Heart right ventricle (tissue), 16 donors: Measurements from ENCODE around the gene MAGEA8. TPM values are rescaled to one million over a fixed set of nuclear protein-coding genes. Genes with fewer than 3 reads are reported as not detected.

Experiments used
- ATAC-seq, 8 donors: fragments of 200-7000 bp; cut with Tn5 transposase; one replicate each; pipeline ENCODE4 v1.9.1; 2020; ENCODE audit warnings: mild to moderate bottlenecking in 8 of 8, moderate library complexity in 8 of 8, moderate number of reproducible peaks in 1 of 8
- DNase-seq, 2 donors: peaks; one replicate each; pipeline ENCODE4 v3.0.0-alpha.2; 2020
- H3K27ac ChIP-seq, 10 donors: fragments of 200-600 bp; sonication (generic) in 2 of 10; one replicate each; pipeline versions ENCODE4 v1.5.0 to v1.8.0; 2020 to 2022; ENCODE audit warnings: mild to moderate bottlenecking in 3 of 10
- H3K27me3 ChIP-seq, 7 donors: fragments of 200-600 bp; one replicate each; pipeline ENCODE4 v1.8.0; 2021 to 2022; ENCODE audit warnings: mild to moderate bottlenecking in 2 of 7
- H3K36me3 ChIP-seq, 9 donors: fragments of 200-600 bp; sonication (generic) in 1 of 9; one replicate each; pipeline versions ENCODE4 v1.5.0 to v1.8.0; 2020 to 2022; ENCODE audit warnings: mild to moderate bottlenecking in 2 of 9
- H3K4me1 ChIP-seq, 9 donors: fragments of 200-600 bp; sonication (generic) in 1 of 9; one replicate each; pipeline versions ENCODE4 v1.5.0 to v1.8.0; 2020 to 2022; ENCODE audit warnings: mild to moderate bottlenecking in 4 of 9
- H3K4me3 ChIP-seq, 10 donors: fragments of 200-600 bp; sonication (generic) in 2 of 10; one replicate each; pipeline versions ENCODE4 v1.5.0 to v1.8.0; 2020 to 2022; ENCODE audit warnings: mild to moderate bottlenecking in 7 of 10, moderate library complexity in 2 of 10
- H3K9me3 ChIP-seq, 11 donors: fragments of 200-600 bp in 10 of 11; sonication (generic) in 2 of 11; one replicate each; pipeline versions ENCODE4 v1.5.0 to v1.8.0; 2013 to 2022; ENCODE audit warnings: mild to moderate bottlenecking in 2 of 11, control low read depth in 1 of 11, moderate library complexity in 1 of 11
- CTCF ChIP-seq, 9 donors: fragments of 200-600 bp; sonication (generic) in 2 of 9; IDR thresholded peaks; one replicate each; pipeline versions ENCODE4 v1.5.0 to v1.8.0; 2021 to 2022; ENCODE audit warnings: antibody characterized with exemption in 9 of 9, mild to moderate bottlenecking in 5 of 9, moderate library complexity in 1 of 9
- WGBS, 2 donors: extraction: QIAGEN DNeasy Blood & Tissue Kit; methylation state at CpG; one replicate each; pipeline ENCODE4 v1.1.7; 2013; ENCODE audit warnings: inconsistent platforms in 1 of 2; 5-methylcytosine and 5-hydroxymethylcytosine counted together
- intact Hi-C, 10 donors: fragments of 100-400 bp; cut with DNase I; formaldehyde crosslinking; loops; one replicate each; pipeline versions ENCODE4 v1.11.1 to v1.14.2; 2022
- polyA plus RNA-seq, 2 donors: library from polyadenylated mRNA; stranded (reverse); fragments of 200-250 nt; gene quantifications; one replicate each; pipeline ENCODE4 v1.2.3, GENCODE V29; 2013
- total RNA-seq, 10 donors: library from RNA; stranded (reverse); fragmentation: NEBNext Ultra II Directional in 3 of 10; extraction: Animal tissue kit (Norgen Biotek cat#: 25700) in 3 of 10; gene quantifications; one replicate each; pipeline versions ENCODE4 v1.2.1 to v1.2.4, GENCODE V29; 2021 to 2023
- donor health status: Arrhythmogenic right ventricular cardiomyopathy.
- donor health status: ischemic (EF 13 %, LVEDD 7.1; RV severe dilation, severe dysfunction).
- donor health status: healthy with polysubstance abuse.
- donor health status: DM: no; HTN: yes; CAD: no.
- donor health status: DM: no; HTN: no; CAD: no.
- donor health status: ischemic (EF 25% LVEDD 6.9; RV normal size, moderate dysfunction).
- donor health status: ischemic (EF 25% LVEDD 5.7; RV mildly dilated, moderate dysfunction).
- donor health status: healthy.
- donor health status: DM: yes; HTN: yes; CAD: no.
- donor health status: Ischemic cardiomyopathy.
- donor health status: ischemic (EF 35%, LVEDD 5.7; RV mildly dilated, moderate dysfunction).
- donor health status: nonischemic (EF 11% LVEDD 7.7; RV severe dilation, severe dysfunction).
- donor health status: DM: yes; HTN: yes; CAD: no.
- donor health status: PGD.
- donor health status: ischemic (EF 29% LVEDD 5.4; RV normal size, mild dysfunction).
- donor health status: nonischemic (EF 23%, LVEDD 6.1; RV moderate dilation, normal function).

Gene MAGEA8
- total and polyA plus RNA-seq, 12 donors: not detected

- no peak for TF ChIP-seq CTCF (IDR thresholded peaks at IDR 0.05)
- H3K9me3 ChIP-seq: no peaks in the 10 kb centered on the region
- no peak overlapping the region for H3K27ac ChIP-seq
- DNase-seq (no peak), ATAC-seq (no peak)
- WGBS, 2 donors: 84 to 88% methylated on average over 2 of the region's 2 CpGs
- H3K36me3 ChIP-seq: no peaks in the 10 kb centered on the region
- no peak overlapping the region for H3K4me3 ChIP-seq
- H3K27me3 ChIP-seq: peaks cover 0 to 9% (median 0%) of the 10 kb centered on the region in 7 donors
- intact Hi-C loops: no loop called here
- no peaks in the 10 kb centered on the region for H3K4me1 ChIP-seq
These were observed 31.2 kb upstream of the MAGEA8 start for GRCh38 chrX:149849787-149850186.

DNA sequence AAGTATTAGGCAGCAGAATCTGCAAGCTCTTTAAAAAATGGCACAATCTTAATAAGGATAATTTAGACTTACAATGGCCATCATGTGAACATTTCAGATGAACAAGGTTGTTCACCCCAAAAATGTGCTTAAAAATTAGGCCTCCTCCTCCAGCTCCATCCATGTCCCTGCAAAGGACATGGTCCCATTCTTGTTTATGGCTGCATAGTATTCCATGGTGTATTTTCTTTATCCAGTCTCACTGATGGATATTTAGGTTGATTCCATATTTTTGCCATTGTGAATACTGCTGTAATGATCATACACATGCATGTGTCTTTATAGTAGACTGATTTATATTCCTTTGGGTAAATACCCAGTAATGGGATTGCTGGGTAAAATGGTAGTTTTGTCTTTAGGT is 29.1 kb upstream of the MAGEA8 start:
- ATAC-seq (no peak), DNase-seq (no peak)
- H3K4me3 ChIP-seq: no peak overlapping the region
- H3K36me3 ChIP-seq: no peaks in the 10 kb centered on the region
- no peak for TF ChIP-seq CTCF (IDR thresholded peaks at IDR 0.05)
- H3K27ac ChIP-seq: no peak overlapping the region
- peaks cover 0 to 9% (median 0%) of the 10 kb centered on the region in 7 donors for H3K27me3 ChIP-seq
- intact Hi-C loops: no loop called here
- no peaks in the 10 kb centered on the region for H3K4me1 ChIP-seq
- no peaks in the 10 kb centered on the region for H3K9me3 ChIP-seq

- 45 to 61% methylated on average over 2 of the region's 2 CpGs for WGBS, 2 donors
- no peaks in the 10 kb centered on the region for H3K4me1 ChIP-seq
- peaks cover 0 to 4% (median 0%) of the 10 kb centered on the region in 7 donors for H3K27me3 ChIP-seq
- H3K27ac ChIP-seq: no peak overlapping the region
- no peak for TF ChIP-seq CTCF (IDR thresholded peaks at IDR 0.05)
- no peaks in the 10 kb centered on the region for H3K9me3 ChIP-seq
- no peaks in the 10 kb centered on the region for H3K36me3 ChIP-seq
- DNase-seq (no peak), ATAC-seq (no peak)
- intact Hi-C loops: no loop called here
- no peak overlapping the region for H3K4me3 ChIP-seq
These were observed 27.1 kb upstream of the MAGEA8 start for GRCh38 chrX:149853925-149854324.

GRCh38 chrX:149858592-149858991 is 22.4 kb upstream of the MAGEA8 start:
- DNase-seq: no peak
- H3K27me3 ChIP-seq: no peaks in the 10 kb centered on the region
- no peaks in the 10 kb centered on the region for H3K4me1 ChIP-seq
- no peak for TF ChIP-seq CTCF (IDR thresholded peaks at IDR 0.05)
- peaks cover 0 to 15% (median 0%) of the 10 kb centered on the region in 11 donors for H3K9me3 ChIP-seq
- ATAC-seq: no peak
- H3K4me3 ChIP-seq: no peak overlapping the region
- intact Hi-C loops: no loop called here
- H3K36me3 ChIP-seq: no peaks in the 10 kb centered on the region
- no peak overlapping the region for H3K27ac ChIP-seq
- 75 to 81% methylated on average over 6 of the region's 6 CpGs for WGBS, 2 donors

DNA sequence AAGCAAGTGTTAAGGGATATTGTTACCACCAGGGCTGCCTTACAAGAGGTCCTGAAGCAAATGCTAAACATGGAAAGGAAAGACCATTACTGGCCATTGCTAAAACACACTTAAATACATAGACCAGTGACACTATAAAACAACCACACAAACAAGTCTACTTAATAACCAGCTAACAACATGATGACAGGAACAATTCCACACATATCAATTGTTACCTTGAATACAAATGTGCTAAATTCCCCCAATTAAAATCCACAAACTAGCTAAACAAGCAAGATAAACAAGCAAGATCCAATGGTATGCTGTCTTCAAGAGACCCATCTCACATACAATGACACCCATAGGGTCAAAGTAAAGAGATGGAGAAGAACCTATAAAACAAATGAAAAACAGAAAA is 20.5 kb upstream of the MAGEA8 start:
- no peak overlapping the region for H3K4me3 ChIP-seq
- no peak for TF ChIP-seq CTCF (IDR thresholded peaks at IDR 0.05)
- no peaks in the 10 kb centered on the region for H3K4me1 ChIP-seq
- H3K9me3 ChIP-seq: peaks cover 0 to 15% (median 0%) of the 10 kb centered on the region in 11 donors
- H3K27me3 ChIP-seq: no peaks in the 10 kb centered on the region
- DNase-seq (no peak), ATAC-seq (no peak)
- H3K27ac ChIP-seq: no peak overlapping the region
- H3K36me3 ChIP-seq: no peaks in the 10 kb centered on the region
- intact Hi-C loops: no loop called here
